ENCODE measurements around the gene BZW2. TPM values are rescaled to one million over a fixed set of nuclear protein-coding genes. Genes with fewer than 3 reads are reported as not detected.

BZW2 gene
- polyA plus RNA-seq, 3 donors: 19.0 to 45.2 (median 36.4) TPM

DNA sequence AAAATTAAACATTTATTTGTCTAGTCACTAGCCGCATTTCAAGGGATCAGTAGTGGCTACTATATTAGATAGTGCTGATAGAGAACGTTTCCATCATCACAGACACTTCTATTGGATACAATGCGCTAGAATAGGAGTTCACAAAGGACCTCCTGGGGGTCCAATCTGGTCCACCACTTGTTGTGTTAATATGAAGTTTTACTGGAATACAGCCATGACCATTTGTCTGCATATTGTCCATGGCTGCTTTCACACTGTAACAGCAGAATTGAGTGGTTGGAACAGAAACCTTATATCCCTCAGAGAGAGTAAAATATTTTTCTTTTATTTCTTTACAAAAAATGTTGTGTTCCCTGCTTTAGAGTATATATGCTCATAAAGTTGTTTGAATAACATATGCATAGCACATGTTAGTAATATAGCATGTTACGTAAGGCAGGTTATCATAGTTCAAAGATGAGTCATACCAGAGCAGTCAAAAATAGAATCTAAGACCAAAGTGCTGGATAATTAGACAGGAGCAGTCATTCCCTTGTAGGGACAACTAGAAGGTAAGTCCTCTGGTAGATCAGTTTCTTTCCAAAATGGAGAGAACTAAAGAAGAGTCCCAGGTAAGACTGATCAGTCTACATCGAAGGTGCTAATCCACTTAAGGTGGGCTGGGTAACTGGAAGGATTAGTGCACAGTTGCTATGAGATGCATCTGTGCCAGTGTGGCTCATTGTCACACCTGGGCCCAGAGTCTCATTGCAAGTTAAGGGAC lies 14.9 kb downstream of the BZW2 start:
- Histone ChIP-seq H4K20me1 (ENCODE audit: insufficient read depth, low read length) (peaks cover 8% of the 10 kb centered on the region), H3K4me1 (ENCODE audit: control insufficient read depth in 1 of 2, insufficient read depth in 2 of 2, low read length in 2 of 2) (peaks cover 12 to 13% of the 10 kb centered on the region in 2 donors), H3K27ac (ENCODE audit: low read depth in 1 of 2, low read length in 2 of 2) (no peak overlapping the region), H3K4me3 (replicated peaks in 1 of 3; ENCODE audit: low read depth in 2 of 3, low read length in 3 of 3) (no peak overlapping the region), H3K4me2 (replicated peaks; ENCODE audit: extremely low read depth, low read length, poor library complexity, severe bottlenecking) (no peak overlapping the region), H3K79me2 (ENCODE audit: insufficient read depth, low read length) (peaks cover 60% of the 10 kb centered on the region), H3K9ac (ENCODE audit: insufficient read depth, low read length, poor library complexity, severe bottlenecking) (no peak overlapping the region), H3K27me3 (ENCODE audit: control insufficient read depth in 2 of 2, insufficient read depth in 2 of 2, low read length in 2 of 2) (no peaks in the 10 kb centered on the region), H3K36me3 (replicated peaks in 1 of 2; ENCODE audit: control insufficient read depth in 1 of 2, insufficient read depth in 2 of 2, low read length in 2 of 2) (peaks cover 0 to 3% of the 10 kb centered on the region in 2 donors), H2AFZ (ENCODE audit: insufficient read depth, low read depth, low read length, poor library complexity, severe bottlenecking) (no peak overlapping the region), H3K9me3 (replicated peaks in 1 of 2; ENCODE audit: control insufficient read depth in 1 of 2, insufficient read depth in 1 of 2, low read length in 2 of 2) (no peaks in the 10 kb centered on the region)
- Mint-ChIP-seq H3K27me3 (ENCODE audit: low read depth in 3 of 3) (no peaks in the 10 kb centered on the region), H3K4me3 (no peak overlapping the region), H3K36me3 (peaks cover 0 to 7% of the 10 kb centered on the region in 2 donors), H3K4me1 (peaks cover 23% of the 10 kb centered on the region), H3K9me3 (no peaks in the 10 kb centered on the region), H3K27ac (peak overlapping the region in 4 of 7 donors; percentile 30 to 60 (median 54))
- peak; percentile 27 to 65 (median 64) for DNase-seq
- TF ChIP-seq, protein P1, sequence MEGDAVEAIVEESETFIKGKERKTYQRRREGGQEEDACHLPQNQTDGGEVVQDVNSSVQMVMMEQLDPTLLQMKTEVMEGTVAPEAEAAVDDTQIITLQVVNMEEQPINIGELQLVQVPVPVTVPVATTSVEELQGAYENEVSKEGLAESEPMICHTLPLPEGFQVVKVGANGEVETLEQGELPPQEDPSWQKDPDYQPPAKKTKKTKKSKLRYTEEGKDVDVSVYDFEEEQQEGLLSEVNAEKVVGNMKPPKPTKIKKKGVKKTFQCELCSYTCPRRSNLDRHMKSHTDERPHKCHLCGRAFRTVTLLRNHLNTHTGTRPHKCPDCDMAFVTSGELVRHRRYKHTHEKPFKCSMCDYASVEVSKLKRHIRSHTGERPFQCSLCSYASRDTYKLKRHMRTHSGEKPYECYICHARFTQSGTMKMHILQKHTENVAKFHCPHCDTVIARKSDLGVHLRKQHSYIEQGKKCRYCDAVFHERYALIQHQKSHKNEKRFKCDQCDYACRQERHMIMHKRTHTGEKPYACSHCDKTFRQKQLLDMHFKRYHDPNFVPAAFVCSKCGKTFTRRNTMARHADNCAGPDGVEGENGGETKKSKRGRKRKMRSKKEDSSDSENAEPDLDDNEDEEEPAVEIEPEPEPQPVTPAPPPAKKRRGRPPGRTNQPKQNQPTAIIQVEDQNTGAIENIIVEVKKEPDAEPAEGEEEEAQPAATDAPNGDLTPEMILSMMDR (IDR thresholded peaks at IDR 0.05): no peak
- WGBS (ENCODE audit: insufficient coverage): 83% methylated on average over 1 of the region's 5 CpGs
- intact Hi-C loops (cut with micrococcal nuclease): no loop called here

DNA sequence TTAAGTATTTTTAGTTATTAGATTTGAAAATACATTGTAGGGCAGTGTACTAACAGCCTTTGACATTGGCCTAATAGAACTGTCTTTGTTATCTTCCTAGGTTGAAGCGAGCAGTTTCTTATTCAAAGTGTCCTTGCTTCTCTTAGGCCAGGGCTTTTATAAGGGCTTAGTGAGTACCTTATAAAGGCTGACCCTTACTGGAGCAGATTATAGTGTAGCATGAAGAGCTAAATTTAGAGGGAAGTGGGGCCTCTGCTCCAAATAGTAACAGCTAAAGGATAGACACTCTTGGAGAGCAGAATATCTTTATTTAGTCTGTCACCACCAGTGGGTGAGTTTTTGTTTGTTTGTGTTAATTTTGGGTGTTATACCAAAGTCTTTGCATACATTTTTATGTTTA lies 15.9 kb downstream of the BZW2 start:
- Histone ChIP-seq H3K9me3 (replicated peaks in 1 of 2; ENCODE audit: control insufficient read depth in 1 of 2, insufficient read depth in 1 of 2, low read length in 2 of 2) (no peaks in the 10 kb centered on the region), H3K4me3 (replicated peaks in 1 of 3; ENCODE audit: low read depth in 2 of 3, low read length in 3 of 3) (no peak overlapping the region), H3K9ac (ENCODE audit: insufficient read depth, low read length, poor library complexity, severe bottlenecking) (no peak overlapping the region), H3K4me1 (ENCODE audit: control insufficient read depth in 1 of 2, insufficient read depth in 2 of 2, low read length in 2 of 2) (peaks cover 12 to 13% of the 10 kb centered on the region in 2 donors), H3K79me2 (ENCODE audit: insufficient read depth, low read length) (peaks cover 51% of the 10 kb centered on the region), H3K4me2 (replicated peaks; ENCODE audit: extremely low read depth, low read length, poor library complexity, severe bottlenecking) (no peak overlapping the region), H2AFZ (ENCODE audit: insufficient read depth, low read depth, low read length, poor library complexity, severe bottlenecking) (no peak overlapping the region), H3K27me3 (ENCODE audit: control insufficient read depth in 2 of 2, insufficient read depth in 2 of 2, low read length in 2 of 2) (no peaks in the 10 kb centered on the region), H3K27ac (ENCODE audit: low read depth in 1 of 2, low read length in 2 of 2) (peak overlapping the region in 1 of 2 donors; percentile 25), H3K36me3 (replicated peaks in 1 of 2; ENCODE audit: control insufficient read depth in 1 of 2, insufficient read depth in 2 of 2, low read length in 2 of 2) (peaks cover 0 to 8% of the 10 kb centered on the region in 2 donors), H4K20me1 (ENCODE audit: insufficient read depth, low read length) (peaks cover 8% of the 10 kb centered on the region)
- intact Hi-C loops (cut with micrococcal nuclease): loop anchor here in 1 of 2 donors (2.0 kb wide), 1 partner anchor 15 kb away; the partner anchor contains the start of gene BZW2
- Mint-ChIP-seq H3K4me1 (peaks cover 23% of the 10 kb centered on the region), H3K27ac (no peak overlapping the region), H3K9me3 (no peaks in the 10 kb centered on the region), H3K4me3 (no peak overlapping the region), H3K27me3 (ENCODE audit: low read depth in 3 of 3) (no peaks in the 10 kb centered on the region), H3K36me3 (peaks cover 2 to 13% of the 10 kb centered on the region in 2 donors)
- TF ChIP-seq, protein P1 (IDR thresholded peaks at IDR 0.05): no peak
- DNase-seq: no peak
- no CpG with 5 or more reads among the region's 1 CpG for whole genome bisulfite sequencing (ENCODE audit: insufficient coverage)
